Neural cell (in vitro differentiated cells): Measurements from ENCODE around the gene LPAR1. TPM values are rescaled to one million over a fixed set of nuclear protein-coding genes. Genes with fewer than 3 reads are reported as not detected.

Experiments
- H2AFZ ChIP-seq: fragments of 200-600, 300-800 bp; sonication (generic), shearing (Covaris generic); 2 replicates; pipeline ENCODE4 v1.6.0; 2014; ENCODE audit warnings: low read depth, mild to moderate bottlenecking, antibody characterized with exemption, low read length, moderate library complexity
- H3F3A ChIP-seq: fragments of 200-600 bp; shearing (Covaris generic); 2 replicates; pipeline ENCODE4 v1.6.1; 2016; ENCODE audit warnings: mild to moderate bottlenecking, moderate library complexity, mixed read lengths, antibody characterized with exemption, low read length; ENCODE audit not compliant: insufficient read depth, poor library complexity, severe bottlenecking
- H3K27ac ChIP-seq: fragments of 200-600, 300-800 bp; sonication (generic), shearing (Covaris generic); 2 replicates; pipeline ENCODE4 v1.5.1; 2014; ENCODE audit warnings: mild to moderate bottlenecking, low read length, moderate library complexity
- H3K27me3 ChIP-seq: fragments of 300-800, 200-600 bp; sonication (generic), shearing (Covaris generic); 2 replicates; pipeline ENCODE4 v1.6.0; 2014; ENCODE audit warnings: mild to moderate bottlenecking, low read depth, low read length, moderate library complexity; ENCODE audit not compliant: insufficient read depth
- H3K36me3 ChIP-seq: fragments of 300-800, 200-600 bp; sonication (generic), shearing (Covaris generic); 2 replicates; pipeline ENCODE4 v1.5.1; 2014; ENCODE audit warnings: mild to moderate bottlenecking, antibody characterized with exemption, low read length, moderate library complexity; ENCODE audit not compliant: insufficient read depth
- H3K4me2 ChIP-seq: fragments of 300-800, 200-600 bp; sonication (generic), shearing (Covaris generic); 2 replicates; pipeline ENCODE4 v1.6.0; 2014; ENCODE audit warnings: mild to moderate bottlenecking, low read length
- H3K4me3 ChIP-seq: fragments of 300-800, 200-600 bp; sonication (generic), shearing (Covaris generic); 2 replicates; pipeline ENCODE4 v1.5.1; 2014; ENCODE audit warnings: mild to moderate bottlenecking, low read length, moderate library complexity
- H3K79me2 ChIP-seq: fragments of 200-600 bp; shearing (Covaris generic); replicated peaks from 2 replicates; pipeline ENCODE4 v1.6.0; 2014; ENCODE audit warnings: mild to moderate bottlenecking, low read length, moderate library complexity; ENCODE audit not compliant: insufficient read depth
- H3K9ac ChIP-seq: fragments of 300-800, 200-600 bp; sonication (generic), shearing (Covaris generic); 2 replicates; pipeline ENCODE4 v1.6.1; 2016; ENCODE audit warnings: mild to moderate bottlenecking, low read length, mixed read lengths
- H3K9me2 ChIP-seq: fragments of 200-600 bp; shearing (Covaris generic); 2 replicates; pipeline ENCODE4 v1.6.1; 2016; ENCODE audit warnings: mild to moderate bottlenecking, low read length, mixed read lengths; ENCODE audit not compliant: insufficient read depth
- H3K9me3 ChIP-seq: fragments of 200-600, 300-800 bp; sonication (generic), shearing (Covaris generic); 2 replicates; pipeline ENCODE4 v1.6.1; 2016; ENCODE audit warnings: mild to moderate bottlenecking, mixed run types, low read length, moderate library complexity, mixed read lengths
- H4K20me1 ChIP-seq: fragments of 200-600 bp; shearing (Covaris generic); 2 replicates; pipeline ENCODE4 v1.6.1; 2016; ENCODE audit warnings: mild to moderate bottlenecking, mixed run types; ENCODE audit not compliant: insufficient read depth
- CTCF ChIP-seq: fragments of 450-650 bp; IDR thresholded peaks from 2 replicates; pipeline ENCODE4 v1.5.1; 2014; ENCODE audit warnings: antibody characterized with exemption, mild to moderate bottlenecking, moderate library complexity; ENCODE audit not compliant: poor library complexity, severe bottlenecking
- EP300 ChIP-seq: fragments of 450-650 bp; conservative IDR thresholded peaks from 2 replicates; pipeline ENCODE4 v1.6.1; 2014; ENCODE audit warnings: antibody characterized with exemption, mild to moderate bottlenecking, moderate library complexity; ENCODE audit not compliant: poor library complexity, severe bottlenecking
- EZH2 ChIP-seq: fragments of 200-600, 300-800 bp; shearing (Covaris generic), sonication (generic); IDR thresholded peaks from 2 replicates; pipeline ENCODE4 v1.6.1; 2014; ENCODE audit warnings: antibody characterized with exemption, low read length, borderline replicate concordance, mild to moderate bottlenecking; ENCODE audit not compliant: insufficient read depth, poor library complexity, severe bottlenecking
- MXI1 ChIP-seq: fragments of 450-650 bp; conservative IDR thresholded peaks from 2 replicates; pipeline ENCODE4 v1.6.1; 2014; ENCODE audit warnings: antibody characterized with exemption, mild to moderate bottlenecking; ENCODE audit not compliant: poor library complexity, severe bottlenecking
- POLR2AphosphoS5 ChIP-seq: IDR thresholded peaks from 2 replicates; pipeline ENCODE4 v1.6.1; 2012
- RAD21 ChIP-seq: fragments of 450-650 bp; conservative IDR thresholded peaks from 2 replicates; pipeline ENCODE4 v1.6.1; 2014; ENCODE audit warnings: antibody characterized with exemption, mild to moderate bottlenecking, moderate library complexity
- REST ChIP-seq: IDR thresholded peaks from 2 replicates; pipeline ENCODE4 v1.6.1; 2012; ENCODE audit warnings: borderline replicate concordance
- SMC3 ChIP-seq: fragments of 450-650 bp; conservative IDR thresholded peaks from 2 replicates; pipeline ENCODE4 v1.6.1; 2014; ENCODE audit warnings: antibody characterized with exemption, mild to moderate bottlenecking, moderate library complexity; ENCODE audit not compliant: poor library complexity
- TAF1 ChIP-seq: IDR thresholded peaks from 2 replicates; pipeline ENCODE4 v1.6.1; 2012; ENCODE audit warnings: low read depth
- polyA plus RNA-seq: library from polyadenylated mRNA; depleted of rRNA; stranded (reverse); fragments of >200 nt; gene quantifications from 2 replicates; pipeline ENCODE4 v1.2.3, GENCODE V29; 2014

Gene LPAR1
- polyA plus RNA-seq, 1 donor from 2014 or later: 0.54 TPM

GRCh38 chr9:110971705-110972104 is 66.6 kb downstream of the LPAR1 start:
- H3K27ac ChIP-seq: no peak overlapping the region

GRCh38 chr9:110971234-110971633 is 67.0 kb downstream of the LPAR1 start:
- Histone ChIP-seq H3K4me2 (no peak overlapping the region), H3K27ac (no peak overlapping the region), H3K9ac (no peak overlapping the region), H2AFZ (no peak overlapping the region), H3K27me3 (no peaks in the 10 kb centered on the region), H3F3A (no peaks in the 10 kb centered on the region), H3K9me3 (no peaks in the 10 kb centered on the region), H3K36me3 (no peaks in the 10 kb centered on the region), H4K20me1 (no peaks in the 10 kb centered on the region), H3K4me3 (no peak overlapping the region), H3K9me2 (no peaks in the 10 kb centered on the region), H3K79me2 (no peaks in the 10 kb centered on the region)
- TF ChIP-seq EP300: no peak
- TF ChIP-seq CTCF: no peak
- no peak for TF ChIP-seq POLR2AphosphoS5
- no peak for TF ChIP-seq REST
- no peak for TF ChIP-seq TAF1
- no peak for TF ChIP-seq EZH2
- TF ChIP-seq MXI1: no peak

More at GRCh38 chr9:110971705-110972104, 66.6 kb downstream of the LPAR1 start:
- Histone ChIP-seq H3K9ac (no peak overlapping the region), H3K79me2 (no peaks in the 10 kb centered on the region), H3K4me2 (no peak overlapping the region), H2AFZ (no peak overlapping the region), H3K9me3 (no peaks in the 10 kb centered on the region), H3K4me3 (no peak overlapping the region), H3F3A (no peaks in the 10 kb centered on the region), H3K27me3 (no peaks in the 10 kb centered on the region), H3K36me3 (no peaks in the 10 kb centered on the region), H4K20me1 (no peaks in the 10 kb centered on the region), H3K9me2 (no peaks in the 10 kb centered on the region)
- TF ChIP-seq EP300 (no peak), EZH2 (no peak), REST (no peak), RAD21 (no peak), SMC3 (no peak), CTCF (no peak), TAF1 (no peak), POLR2AphosphoS5 (no peak), MXI1 (no peak)
